Measurements from ENCODE around the gene IER2.
A peak's percentile ranks its signal among the peaks of the same experiment; 100 is the strongest.
"Not testable (repeated sequence)": the region's sequence is repeated elsewhere in the genome, so short reads cannot be mapped to it uniquely, and the experiment has no call there.

IER2 gene

DNA sequence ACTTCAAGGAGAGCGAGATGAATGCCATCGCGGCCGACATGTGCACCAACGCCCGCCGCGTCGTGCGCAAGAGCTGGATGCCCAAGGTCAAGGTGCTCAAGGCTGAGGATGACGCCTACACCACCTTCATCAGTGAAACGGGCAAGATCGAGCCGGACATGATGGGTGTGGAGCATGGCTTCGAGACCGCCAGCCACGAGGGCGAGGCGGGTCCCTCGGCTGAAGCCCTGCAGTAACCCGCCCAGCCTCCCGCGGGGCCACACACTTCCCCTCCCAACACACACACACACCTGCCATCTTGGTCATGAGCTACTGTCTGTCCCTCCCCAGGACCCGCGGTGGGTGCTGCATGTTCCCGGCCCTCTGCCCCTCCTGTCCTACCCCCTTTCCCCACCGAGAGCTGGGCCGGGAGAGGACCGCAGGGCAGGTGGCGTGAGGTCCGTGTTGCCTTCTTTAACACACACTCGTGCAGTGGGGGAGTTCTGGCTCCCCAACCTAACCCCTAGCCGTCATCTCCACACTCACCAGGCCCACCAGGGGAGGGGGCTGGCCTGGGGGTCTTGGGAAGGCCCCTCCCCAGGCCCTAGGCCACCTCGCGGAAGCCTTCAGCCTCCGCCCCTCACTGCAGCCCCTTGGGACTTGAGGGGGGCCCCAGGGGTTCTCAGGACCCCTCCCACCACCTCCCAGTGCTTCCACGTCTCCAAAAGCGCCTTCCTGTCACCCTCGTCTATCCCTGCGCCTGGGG, 11.9 kb upstream of the IER2 start:
- DNase-seq (ENCODE audit: low read depth in 2 of 2): no peak

GRCh38 chr19:13138916-13139198, 11.4 kb upstream of the IER2 start:
- no peak for DNase-seq (ENCODE audit: low read depth in 2 of 2)

- no peak for DNase-seq (ENCODE audit: low read depth in 2 of 2)
These were observed 10.4 kb upstream of the IER2 start for GRCh38 chr19:13139633-13140311.

- no peak for DNase-seq (ENCODE audit: low read depth in 2 of 2)
These were observed 3.2 kb upstream of the IER2 start for GRCh38 chr19:13146763-13147563.

GRCh38 chr19:13149173-13149627, 1.0 kb upstream of the IER2 start:
- DNase-seq (ENCODE audit: low read depth in 2 of 2): not testable (repeated sequence)

DNA sequence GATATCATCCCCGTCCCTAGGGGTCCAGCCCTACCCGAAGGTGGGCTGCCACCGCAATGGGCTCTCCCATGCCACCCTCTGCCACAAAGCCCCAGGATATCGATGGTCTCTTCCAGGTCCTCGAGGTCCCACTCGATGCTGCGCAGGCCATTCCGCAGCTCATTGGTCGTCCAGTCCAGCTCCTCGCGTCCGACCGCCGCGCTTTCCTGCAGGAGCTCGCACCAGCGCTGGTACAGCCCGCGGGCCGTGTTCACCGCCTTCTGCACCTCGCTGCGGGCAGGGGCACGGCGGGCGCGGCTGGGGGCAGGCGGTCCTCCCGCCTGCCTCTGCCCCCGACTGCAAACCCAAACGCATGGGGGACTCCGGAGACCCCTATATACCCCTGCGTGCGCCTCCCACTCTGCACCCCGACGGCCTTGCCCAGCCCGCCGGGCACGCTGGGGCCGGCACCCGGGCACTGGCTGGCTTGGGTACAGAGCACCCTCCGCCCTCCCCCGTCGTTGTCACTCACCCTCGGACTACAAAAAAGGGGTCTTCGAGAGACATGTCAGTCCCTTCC, 504 bp upstream of the IER2 start:
- DNase-seq (ENCODE audit: low read depth in 2 of 2): no peak

- DNase-seq (ENCODE audit: low read depth in 2 of 2): no peak
These were observed 857 bp downstream of the IER2 start for GRCh38 chr19:13150931-13151604.

GRCh38 chr19:13151605-13152355, 1.6 kb downstream of the IER2 start:
- DNase-seq (ENCODE audit: low read depth in 2 of 2): peak; percentile 87 to 92

DNA sequence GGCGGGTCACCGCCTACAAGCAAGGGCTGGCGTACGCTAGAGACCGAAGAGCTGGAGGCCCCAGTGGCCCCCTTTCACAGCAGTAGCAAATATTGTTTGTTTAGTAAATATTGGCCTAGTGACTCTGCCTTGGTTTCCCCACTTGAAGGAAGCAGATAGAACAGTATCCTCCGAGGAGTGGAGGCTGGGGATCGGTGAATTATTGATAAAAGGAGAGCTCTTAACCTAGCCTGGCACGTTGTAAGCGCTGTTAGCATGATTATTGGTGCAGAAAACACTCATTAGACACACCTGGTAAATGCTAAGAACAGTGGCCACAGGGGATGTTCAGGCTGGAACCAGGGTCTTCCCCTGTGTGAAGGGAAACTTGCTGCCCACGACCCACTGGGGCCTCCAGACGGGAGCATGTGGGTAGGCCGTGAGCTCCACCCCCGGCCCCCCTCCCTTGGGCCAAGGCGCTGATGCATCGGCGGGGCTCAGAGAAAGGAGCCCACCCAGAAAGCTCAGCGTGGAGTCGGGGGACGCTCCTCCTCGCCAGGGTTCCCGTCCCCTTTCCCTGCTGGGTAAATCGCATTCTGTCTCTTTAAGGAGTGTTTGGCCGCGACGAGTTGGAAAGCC, 2.3 kb downstream of the IER2 start:
- no peak for DNase-seq (ENCODE audit: low read depth in 2 of 2)

DNA sequence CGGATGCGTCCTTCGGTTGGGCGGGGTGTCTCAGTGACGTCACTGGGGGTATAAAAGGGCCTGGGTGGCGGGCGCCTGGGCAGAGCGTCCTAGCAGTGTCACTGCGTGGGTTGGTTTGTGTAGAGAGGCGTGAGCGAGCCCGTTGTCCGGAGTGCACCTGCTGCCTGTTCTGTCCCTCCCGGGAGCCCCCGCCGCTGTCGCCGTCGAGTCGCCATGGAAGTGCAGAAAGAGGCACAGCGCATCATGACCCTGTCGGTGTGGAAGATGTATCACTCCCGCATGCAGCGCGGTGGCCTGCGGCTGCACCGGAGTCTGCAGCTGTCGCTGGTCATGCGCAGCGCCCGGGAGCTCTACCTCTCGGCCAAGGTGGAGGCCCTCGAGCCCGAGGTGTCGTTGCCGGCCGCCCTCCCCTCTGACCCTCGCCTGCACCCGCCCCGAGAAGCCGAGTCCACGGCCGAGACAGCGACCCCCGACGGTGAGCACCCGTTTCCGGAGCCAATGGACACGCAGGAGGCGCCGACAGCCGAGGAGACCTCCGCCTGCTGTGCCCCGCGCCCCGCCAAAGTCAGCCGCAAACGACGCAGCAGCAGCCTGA, 2.9 kb downstream of the IER2 start:
- peak; percentile 95 to 98 for DNase-seq (ENCODE audit: low read depth in 2 of 2)

GRCh38 chr19:13153569-13154240, 3.5 kb downstream of the IER2 start:
- no peak for DNase-seq (ENCODE audit: low read depth in 2 of 2)

GRCh38 chr19:13154241-13154778, 4.1 kb downstream of the IER2 start:
- DNase-seq (ENCODE audit: low read depth in 2 of 2): no peak

- DNase-seq (ENCODE audit: low read depth in 2 of 2): peak in 1 of 2 donors; percentile 60
These were observed 4.8 kb downstream of the IER2 start for GRCh38 chr19:13154911-13155471.

- DNase-seq (ENCODE audit: low read depth in 2 of 2): no peak
These were observed 5.5 kb downstream of the IER2 start for GRCh38 chr19:13155472-13156359.

GRCh38 chr19:13159713-13160112, 9.5 kb downstream of the IER2 start:
- DNase-seq (ENCODE audit: low read depth in 2 of 2): no peak

- DNase-seq (ENCODE audit: low read depth in 2 of 2): no peak
These were observed 10.3 kb downstream of the IER2 start for GRCh38 chr19:13160557-13160956.

DNA sequence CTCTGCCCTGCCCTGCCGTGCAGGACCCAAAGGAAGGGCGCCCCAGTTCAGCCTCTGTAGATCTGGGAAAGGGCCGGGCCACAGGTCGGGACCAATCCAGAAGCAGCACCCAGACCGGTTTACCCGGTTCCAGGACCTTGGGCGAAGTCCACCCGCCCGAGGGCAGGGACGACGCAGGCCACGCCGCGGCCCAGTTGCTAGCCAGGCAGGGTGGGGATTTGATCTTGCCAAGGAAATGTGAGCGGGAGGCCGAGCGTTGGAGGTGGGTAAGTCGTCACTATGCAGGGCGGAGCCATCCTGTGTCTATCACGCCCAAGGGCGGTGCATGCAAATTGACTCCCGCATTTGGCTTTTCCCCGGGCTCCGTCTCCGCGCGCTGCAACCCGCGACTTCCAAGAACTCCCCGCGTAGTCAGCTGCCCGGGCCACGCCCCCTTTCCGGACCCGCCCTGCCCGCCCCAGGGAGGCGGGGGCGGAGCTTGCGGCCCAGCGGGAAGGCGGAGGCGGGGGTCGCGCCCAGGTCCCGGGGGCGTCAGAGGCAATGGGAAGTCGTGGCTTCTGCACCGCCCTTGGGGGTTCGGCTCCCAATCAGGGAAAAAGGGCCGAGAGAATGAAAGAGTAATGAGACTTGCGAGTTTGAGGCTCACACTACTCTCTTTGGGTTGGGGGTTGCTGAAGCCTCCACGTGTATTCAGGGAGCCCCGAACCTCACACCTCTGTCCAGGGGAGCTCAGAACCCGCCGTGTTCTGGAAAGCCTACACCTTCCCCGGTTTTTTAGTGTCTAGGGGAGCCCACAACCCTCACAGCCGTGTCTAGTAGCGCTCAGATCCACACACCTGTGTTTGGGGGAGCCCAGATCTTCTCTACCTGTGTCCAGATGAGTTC, 12.8 kb downstream of the IER2 start:
- DNase-seq (ENCODE audit: low read depth in 2 of 2): peak in 1 of 2 donors; percentile 66

Measured in stimulated activated CD4-positive, alpha-beta T cell treated with anti-CD3 and anti-CD28 coated beads, Interleukin-1b, Interleukin-23, amount 100 ng/mL, for 1 hour (primary cell).